Mesothelial cell of epicardium (in vitro differentiated cells): ENCODE results near the gene CLDN7. TPM values are rescaled to one million over a fixed set of nuclear protein-coding genes. Genes with fewer than 3 reads are reported as not detected.

Experiments used
- DNase-seq, 2 experiments: peaks; one replicate each; pipeline ENCODE4 v3.0.0; 2021; ENCODE audit warnings: low spot score in 2 of 2; ENCODE audit not compliant: unreplicated experiment in 2 of 2
- H3K27ac Mint-ChIP-seq: 2 replicates; pipeline ENCODE4 v1.8.0; 2021; ENCODE audit warnings: mixed read lengths
- H3K27me3 Mint-ChIP-seq: 2 replicates; pipeline ENCODE4 v1.8.0; 2021; ENCODE audit warnings: low read depth, mixed read lengths
- H3K36me3 Mint-ChIP-seq: 2 replicates; pipeline ENCODE4 v1.8.0; 2021; ENCODE audit warnings: mixed read lengths
- H3K4me1 Mint-ChIP-seq: 2 replicates; pipeline ENCODE4 v1.8.0; 2021; ENCODE audit warnings: mixed read lengths
- H3K4me3 Mint-ChIP-seq: 2 replicates; pipeline ENCODE4 v1.8.0; 2021; ENCODE audit warnings: mild to moderate bottlenecking, moderate library complexity, mixed read lengths
- H3K9me3 Mint-ChIP-seq: 2 replicates; pipeline ENCODE4 v1.8.0; 2021; ENCODE audit warnings: mixed read lengths
- CTCF ChIP-seq: fragments of 200-600 bp; sonication (generic); IDR thresholded peaks from one replicate; pipeline ENCODE4 v1.5.0; 2021; ENCODE audit warnings: antibody characterized with exemption; ENCODE audit not compliant: unreplicated experiment
- total RNA-seq: library from RNA; stranded (reverse); gene quantifications from 3 replicates; pipeline ENCODE4 v1.2.1, GENCODE V29; 2021

The CLDN7 gene
- total RNA-seq, 1 donor from 2014 or later = 79.2 TPM

- Mint-ChIP-seq H3K4me1 (peaks cover 25% of the 10 kb centered on the region), H3K4me3 (no peak overlapping the region), H3K9me3 (no peaks in the 10 kb centered on the region), H3K27ac (no peak overlapping the region), H3K27me3 (peaks cover 71% of the 10 kb centered on the region), H3K36me3 (no peaks in the 10 kb centered on the region)
- no peak for DNase-seq
- no peak for TF ChIP-seq CTCF
These were observed 29.9 kb upstream of the CLDN7 start for GRCh38 chr17:7292194-7292593.

GRCh38 chr17:7290685-7291084 is 28.4 kb upstream of the CLDN7 start:
- H3K4me1 Mint-ChIP-seq = peaks cover 22% of the 10 kb centered on the region
- no peaks in the 10 kb centered on the region for H3K36me3 Mint-ChIP-seq
- peaks cover 64% of the 10 kb centered on the region for H3K27me3 Mint-ChIP-seq
- TF ChIP-seq CTCF = no peak
- no peak overlapping the region for H3K4me3 Mint-ChIP-seq
- DNase-seq = no peak
- H3K9me3 Mint-ChIP-seq = no peaks in the 10 kb centered on the region
- H3K27ac Mint-ChIP-seq = no peak overlapping the region

DNA sequence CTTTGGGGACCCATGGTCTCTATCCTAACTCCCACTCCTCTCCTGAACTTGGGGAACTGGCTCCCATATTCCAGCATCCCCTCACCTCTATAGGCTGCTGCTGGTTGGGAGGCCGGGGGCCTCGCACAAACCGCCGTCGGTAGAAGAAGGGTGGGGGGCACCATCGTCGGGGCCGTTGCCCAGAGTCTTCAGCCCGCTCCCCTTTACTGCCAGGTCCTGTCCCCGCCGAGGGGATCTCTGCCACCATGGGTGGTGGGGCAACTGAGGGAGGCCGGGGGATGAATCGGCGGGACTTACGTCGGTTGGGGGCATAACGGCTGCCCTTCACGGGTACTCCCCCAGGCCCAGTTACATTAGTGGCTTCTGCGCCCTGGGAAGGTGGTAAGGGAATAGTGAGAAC is 27.9 kb upstream of the CLDN7 start:
- Mint-ChIP-seq H3K27me3 (peaks cover 59% of the 10 kb centered on the region), H3K4me3 (no peak overlapping the region), H3K36me3 (no peaks in the 10 kb centered on the region)

DNA sequence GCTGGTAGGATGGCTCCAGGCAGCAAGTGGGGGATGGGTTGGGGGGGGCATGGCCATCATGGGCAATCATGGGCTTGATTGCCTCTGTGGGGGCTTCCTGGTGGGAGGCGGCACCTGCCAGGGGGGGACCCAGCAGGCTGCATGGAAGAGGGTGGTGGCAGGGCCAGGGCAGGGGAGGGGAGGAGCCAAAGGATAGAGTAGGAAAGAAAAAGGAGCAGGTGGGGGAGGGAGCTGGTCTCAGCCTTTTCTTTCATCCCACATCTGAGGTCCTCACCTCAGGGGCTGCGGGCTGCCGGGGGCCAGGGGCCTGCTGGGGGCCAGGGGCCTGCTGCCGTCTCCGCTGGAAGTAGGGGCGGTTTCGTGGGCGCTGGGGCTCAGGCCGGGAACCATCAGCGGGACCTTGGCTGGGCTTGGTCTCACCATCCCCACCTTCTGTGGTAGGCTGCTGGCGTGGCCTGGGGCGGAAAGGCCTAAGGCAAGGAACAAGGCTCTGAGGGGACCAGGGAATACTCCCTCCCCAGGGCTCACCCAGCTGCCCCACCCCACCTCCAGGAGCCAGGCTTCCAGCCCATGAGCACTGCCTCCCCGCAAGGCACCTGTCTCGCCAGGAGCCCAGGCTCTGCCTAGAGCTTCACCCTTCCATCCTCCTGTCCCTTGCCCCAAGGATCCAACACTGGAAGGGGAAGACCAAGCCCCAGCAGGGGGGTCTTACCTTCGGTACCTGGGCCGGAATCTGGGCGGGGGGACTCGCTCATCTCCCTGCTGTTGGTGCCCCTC is 27.2 kb upstream of the CLDN7 start:
- Mint-ChIP-seq H3K27me3 (peaks cover 55% of the 10 kb centered on the region), H3K27ac (no peak overlapping the region), H3K36me3 (no peaks in the 10 kb centered on the region), H3K4me1 (peaks cover 16% of the 10 kb centered on the region), H3K9me3 (no peaks in the 10 kb centered on the region), H3K4me3 (no peak overlapping the region)
- no peak for TF ChIP-seq CTCF
- no peak for DNase-seq

More for the DNA sequence above, 27.9 kb upstream of the CLDN7 start:
- H3K27ac Mint-ChIP-seq = no peak overlapping the region
- TF ChIP-seq CTCF = no peak
- H3K9me3 Mint-ChIP-seq = no peaks in the 10 kb centered on the region
- H3K4me1 Mint-ChIP-seq = peaks cover 20% of the 10 kb centered on the region
- no peak for DNase-seq

DNA sequence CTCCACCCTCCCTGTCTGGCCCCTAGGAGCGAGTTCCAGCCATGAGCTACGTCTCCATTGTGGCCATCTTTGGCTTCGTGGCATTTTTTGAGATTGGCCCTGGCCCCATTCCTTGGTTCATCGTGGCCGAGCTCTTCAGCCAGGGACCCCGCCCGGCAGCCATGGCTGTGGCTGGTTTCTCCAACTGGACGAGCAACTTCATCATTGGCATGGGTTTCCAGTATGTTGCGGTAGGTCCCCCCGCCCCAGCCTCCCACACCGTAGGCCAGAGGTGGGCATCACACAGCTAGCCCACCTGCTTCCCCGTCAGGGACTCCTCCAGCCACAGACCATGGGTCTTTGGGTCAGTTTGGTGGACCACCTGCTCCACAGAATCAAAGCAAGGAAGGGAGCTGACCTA is 23.4 kb upstream of the CLDN7 start:
- Mint-ChIP-seq H3K27me3 (peaks cover 40% of the 10 kb centered on the region), H3K27ac (no peak overlapping the region), H3K36me3 (no peaks in the 10 kb centered on the region), H3K4me3 (no peak overlapping the region), H3K4me1 (peaks cover 14% of the 10 kb centered on the region), H3K9me3 (no peaks in the 10 kb centered on the region)
- no peak for TF ChIP-seq CTCF
- DNase-seq = no peak

GRCh38 chr17:7284911-7285310 is 22.6 kb upstream of the CLDN7 start:
- Mint-ChIP-seq H3K4me1 (peaks cover 15% of the 10 kb centered on the region), H3K36me3 (no peaks in the 10 kb centered on the region), H3K27me3 (peaks cover 40% of the 10 kb centered on the region), H3K27ac (no peak overlapping the region), H3K9me3 (no peaks in the 10 kb centered on the region), H3K4me3 (no peak overlapping the region)
- DNase-seq = no peak
- no peak for TF ChIP-seq CTCF
